Peyer's patch (tissue), 4 donors: ENCODE results near the gene GABPB1. TPM values are rescaled to one million over a fixed set of nuclear protein-coding genes. Genes with fewer than 3 reads are reported as not detected.

Experiments
- DNase-seq, 3 donors: peaks; one replicate each; pipeline ENCODE4 v3.0.0-alpha.2; 2017 to 2019
- H3K27ac ChIP-seq, 4 donors: fragments of 200-600 bp; sonication (generic); one replicate each; pipeline ENCODE4 v1.5.1; 2016 to 2019
- H3K27me3 ChIP-seq, 2 donors: fragments of 200-600 bp; sonication (generic); one replicate each; pipeline ENCODE4 v1.5.1; 2019
- H3K36me3 ChIP-seq, 3 donors: fragments of 200-600 bp; sonication (generic); one replicate each; pipeline ENCODE4 v1.5.1; 2016 to 2019
- H3K4me1 ChIP-seq, 4 donors: fragments of 200-600 bp; sonication (generic); one replicate each; pipeline ENCODE4 v1.5.1; 2016 to 2019
- H3K4me3 ChIP-seq, 4 donors: fragments of 200-600 bp; sonication (generic); 1 replicate in 3 of 4; 2 replicates in 1 of 4; pipeline ENCODE4 v1.5.1; 2016 to 2019; ENCODE audit warnings: mild to moderate bottlenecking in 1 of 4
- H3K9me3 ChIP-seq, 4 donors: fragments of 200-600 bp; sonication (generic); one replicate each; pipeline ENCODE4 v1.5.1; 2016 to 2019; ENCODE audit warnings: mild to moderate bottlenecking in 1 of 4
- POLR2A ChIP-seq, 2 donors: fragments of 450-650 bp; IDR thresholded peaks; one replicate each; pipeline ENCODE4 v1.5.1; 2017; ENCODE audit warnings: antibody characterized with exemption in 2 of 2, mild to moderate bottlenecking in 2 of 2, moderate library complexity in 2 of 2
- total RNA-seq, 4 donors: library from RNA; depleted of rRNA; stranded (reverse); fragments of >200 nt; gene quantifications; one replicate each; pipeline ENCODE4 v1.1.0, GENCODE V29; 2016
- TF ChIP-seq, protein P1 (sequence below), 6 experiments: fragments of 450-650 bp in 4 of 6; fragments of 200-600 bp in 2 of 6; sonication (generic) in 1 of 6; IDR thresholded peaks; one replicate each; pipeline ENCODE4 v1.5.1; 2017 to 2019; ENCODE audit warnings: antibody characterized with exemption in 6 of 6, mild to moderate bottlenecking in 3 of 6, moderate library complexity in 1 of 6

The GABPB1 gene
- total RNA-seq, 4 donors from 2014 or later = 13.8 to 16.3 (median 15.7) TPM

DNA sequence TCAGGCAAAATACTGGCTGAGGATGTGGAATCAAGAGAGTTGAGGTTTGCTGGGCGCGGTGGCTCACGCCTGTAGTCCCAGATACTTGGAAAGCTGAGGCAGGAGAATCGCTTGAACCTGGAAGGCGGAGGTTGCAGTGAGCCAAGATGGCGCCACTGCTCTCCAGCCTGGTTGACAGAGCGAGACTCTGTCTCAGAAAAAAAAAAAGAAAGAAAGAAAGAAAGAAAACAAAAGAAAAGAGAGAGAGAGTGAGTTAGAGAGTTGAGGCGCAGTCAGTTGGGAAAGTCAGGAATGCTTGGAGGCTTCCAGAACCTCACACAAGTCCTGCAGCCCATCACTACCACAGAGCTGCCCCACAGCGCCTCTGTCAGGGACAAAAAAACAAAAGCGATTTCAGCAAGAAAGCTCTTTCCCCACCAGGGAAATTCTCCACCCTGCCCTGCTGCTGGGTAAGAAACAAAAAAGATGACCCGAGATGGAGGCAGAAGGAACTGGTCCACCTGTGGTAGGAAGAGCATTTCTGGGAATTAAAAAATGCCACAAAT is 103.3 kb downstream of the GABPB1 start:
- Histone ChIP-seq H3K4me1 (peaks cover 0 to 9% (median 5%) of the 10 kb centered on the region in 4 donors), H3K36me3 (no peaks in the 10 kb centered on the region), H3K4me3 (no peak overlapping the region), H3K27ac (no peak overlapping the region), H3K9me3 (no peaks in the 10 kb centered on the region), H3K27me3 (no peaks in the 10 kb centered on the region)
- no peak for TF ChIP-seq POLR2A (IDR thresholded peaks at IDR 0.05)
- DNase-seq = no peak

DNA sequence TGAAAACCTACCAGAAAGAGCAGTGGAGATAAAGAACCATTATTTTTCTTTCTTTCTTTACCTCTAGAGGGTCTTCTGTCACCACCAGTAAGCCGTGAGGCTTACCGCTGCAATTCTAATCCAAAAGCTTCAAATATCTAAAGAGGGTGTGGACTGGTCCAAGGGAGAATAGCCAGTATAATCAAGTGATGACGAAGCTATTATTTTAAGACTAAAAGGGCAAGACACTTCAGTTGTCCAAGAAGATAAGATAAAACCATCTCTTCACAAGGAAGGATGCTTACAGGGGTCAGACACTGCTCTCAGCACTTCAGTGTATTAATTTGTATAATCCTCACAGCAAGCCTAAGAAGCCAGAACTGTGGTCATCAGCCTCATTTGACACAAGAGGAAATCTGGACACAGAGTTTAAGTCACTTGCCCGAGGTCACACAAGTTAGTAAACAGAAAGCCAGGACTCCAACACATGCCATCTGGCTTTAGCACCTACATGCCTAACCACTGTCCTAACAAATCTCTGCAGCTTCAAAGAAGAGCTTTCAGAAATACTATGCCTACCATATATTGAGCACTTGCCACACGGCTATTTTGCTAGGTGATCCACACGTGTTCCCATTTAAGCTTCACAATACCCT is 104.1 kb downstream of the GABPB1 start:
- peaks cover 0 to 9% (median 5%) of the 10 kb centered on the region in 4 donors for H3K4me1 ChIP-seq
- H3K27ac ChIP-seq = no peak overlapping the region
- TF ChIP-seq, protein P1, sequence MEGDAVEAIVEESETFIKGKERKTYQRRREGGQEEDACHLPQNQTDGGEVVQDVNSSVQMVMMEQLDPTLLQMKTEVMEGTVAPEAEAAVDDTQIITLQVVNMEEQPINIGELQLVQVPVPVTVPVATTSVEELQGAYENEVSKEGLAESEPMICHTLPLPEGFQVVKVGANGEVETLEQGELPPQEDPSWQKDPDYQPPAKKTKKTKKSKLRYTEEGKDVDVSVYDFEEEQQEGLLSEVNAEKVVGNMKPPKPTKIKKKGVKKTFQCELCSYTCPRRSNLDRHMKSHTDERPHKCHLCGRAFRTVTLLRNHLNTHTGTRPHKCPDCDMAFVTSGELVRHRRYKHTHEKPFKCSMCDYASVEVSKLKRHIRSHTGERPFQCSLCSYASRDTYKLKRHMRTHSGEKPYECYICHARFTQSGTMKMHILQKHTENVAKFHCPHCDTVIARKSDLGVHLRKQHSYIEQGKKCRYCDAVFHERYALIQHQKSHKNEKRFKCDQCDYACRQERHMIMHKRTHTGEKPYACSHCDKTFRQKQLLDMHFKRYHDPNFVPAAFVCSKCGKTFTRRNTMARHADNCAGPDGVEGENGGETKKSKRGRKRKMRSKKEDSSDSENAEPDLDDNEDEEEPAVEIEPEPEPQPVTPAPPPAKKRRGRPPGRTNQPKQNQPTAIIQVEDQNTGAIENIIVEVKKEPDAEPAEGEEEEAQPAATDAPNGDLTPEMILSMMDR (IDR thresholded peaks at IDR 0.05) = no peak
- TF ChIP-seq POLR2A (IDR thresholded peaks at IDR 0.05) = no peak
- DNase-seq = no peak
- no peaks in the 10 kb centered on the region for H3K27me3 ChIP-seq
- H3K9me3 ChIP-seq = no peaks in the 10 kb centered on the region
- no peak overlapping the region for H3K4me3 ChIP-seq
- no peaks in the 10 kb centered on the region for H3K36me3 ChIP-seq

DNA sequence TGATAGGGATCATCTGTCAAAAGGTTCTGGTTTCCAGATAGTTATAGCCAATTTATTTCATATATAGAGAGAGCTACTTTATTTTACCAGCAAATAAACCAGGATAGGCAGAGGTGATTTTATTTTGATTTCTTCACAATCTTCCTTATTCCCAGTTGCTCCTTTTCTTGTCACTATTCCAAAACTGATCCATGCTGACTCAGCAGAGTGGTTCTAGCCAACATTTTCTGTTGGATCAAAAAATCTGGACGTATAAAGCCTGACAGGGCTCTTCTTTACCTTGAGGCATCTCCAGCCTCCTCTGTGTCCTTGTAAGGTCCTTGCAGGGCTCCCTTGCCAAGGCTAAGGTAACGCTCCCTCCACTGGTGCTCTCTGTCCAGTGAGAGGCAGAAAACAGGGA is 105.3 kb downstream of the GABPB1 start:
- DNase-seq = no peak
- Histone ChIP-seq H3K9me3 (no peaks in the 10 kb centered on the region), H3K36me3 (no peaks in the 10 kb centered on the region), H3K27me3 (no peaks in the 10 kb centered on the region), H3K4me1 (peaks cover 0 to 9% (median 5%) of the 10 kb centered on the region in 4 donors), H3K4me3 (no peak overlapping the region), H3K27ac (no peak overlapping the region)
- TF ChIP-seq, protein P1 (IDR thresholded peaks at IDR 0.05) = no peak
- no peak for TF ChIP-seq POLR2A (IDR thresholded peaks at IDR 0.05)

DNA sequence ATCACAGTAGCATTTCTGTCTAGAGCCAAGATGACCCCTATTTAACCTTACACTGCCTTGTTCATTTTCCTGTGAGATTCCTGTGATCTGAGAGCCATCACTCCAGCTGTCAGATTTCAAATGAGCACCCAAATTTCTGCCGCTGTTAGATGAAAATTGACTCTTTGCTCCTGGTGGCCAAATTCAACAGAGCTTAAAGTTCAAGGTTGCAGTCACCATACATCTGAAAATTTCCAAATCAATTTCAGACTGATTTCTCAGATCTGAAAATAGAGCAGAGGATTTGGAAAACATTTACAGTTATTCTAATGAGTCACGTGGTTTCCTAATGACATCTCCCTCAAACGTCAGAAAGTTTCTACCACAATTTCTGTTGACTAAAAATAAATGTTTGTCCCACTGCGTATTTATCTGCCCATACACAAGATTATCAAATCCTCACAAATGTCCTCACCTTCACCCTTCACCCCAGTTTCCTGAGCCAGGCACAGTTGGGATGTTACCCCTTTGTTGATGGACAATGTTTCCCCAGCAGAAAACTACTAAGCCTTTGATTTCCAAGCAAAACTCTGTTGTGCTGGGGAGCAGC is 105.9 kb downstream of the GABPB1 start:
- Histone ChIP-seq H3K9me3 (no peaks in the 10 kb centered on the region), H3K4me1 (peaks cover 0 to 9% (median 5%) of the 10 kb centered on the region in 4 donors), H3K4me3 (no peak overlapping the region), H3K27me3 (no peaks in the 10 kb centered on the region), H3K36me3 (no peaks in the 10 kb centered on the region), H3K27ac (no peak overlapping the region)
- DNase-seq = no peak
- TF ChIP-seq POLR2A (IDR thresholded peaks at IDR 0.05) = no peak
- TF ChIP-seq, protein P1 (IDR thresholded peaks at IDR 0.05) = no peak

DNA sequence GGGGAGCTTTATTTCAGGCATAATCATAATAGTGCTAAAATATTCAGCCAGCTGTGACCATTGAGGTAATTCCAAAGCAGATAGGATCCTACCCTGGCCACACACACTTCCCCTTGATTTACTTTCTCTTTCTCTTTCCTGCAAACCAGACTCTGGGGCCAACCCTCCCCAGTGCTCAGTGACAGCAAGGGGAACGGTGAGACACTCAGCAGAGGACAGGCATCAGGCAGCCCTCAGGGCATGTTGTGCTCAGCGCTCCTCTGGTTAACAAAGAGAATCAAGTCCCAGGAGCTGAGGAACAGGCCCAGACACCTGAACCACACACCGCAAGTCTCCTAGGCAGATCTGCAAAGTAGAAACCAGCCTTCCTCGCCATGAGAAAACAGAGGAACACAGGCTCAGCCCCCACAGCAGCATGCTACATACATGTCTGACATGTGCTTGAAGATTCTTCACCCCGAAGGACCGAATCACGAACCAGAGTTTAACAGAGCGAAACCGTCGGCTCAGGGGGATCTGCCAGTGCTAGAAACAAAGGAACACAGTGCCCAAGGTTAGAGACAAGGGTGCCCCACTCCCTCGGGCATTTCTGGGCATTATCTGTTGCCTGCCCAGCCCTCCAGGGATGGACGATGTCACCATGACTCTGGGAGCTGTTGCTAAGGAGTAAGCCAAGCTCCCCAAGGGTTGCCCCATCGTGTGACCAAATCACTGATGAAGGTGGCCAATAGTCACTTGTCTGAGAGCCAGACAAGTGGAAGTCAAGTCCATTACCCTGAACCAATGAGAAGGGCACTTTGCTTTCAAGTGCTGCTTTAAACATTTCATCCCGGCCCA is 107.0 kb downstream of the GABPB1 start:
- TF ChIP-seq, protein P1 (IDR thresholded peaks at IDR 0.05) = no peak
- TF ChIP-seq POLR2A (IDR thresholded peaks at IDR 0.05) = no peak
- no peaks in the 10 kb centered on the region for H3K36me3 ChIP-seq
- DNase-seq = peak in 2 of 3 donors; percentile 72 to 79
- peak overlapping the region in 1 of 4 donors; percentile 25 for H3K4me3 ChIP-seq
- H3K27ac ChIP-seq = peak overlapping the region in 3 of 4 donors; percentile 49 to 66 (median 58)
- H3K9me3 ChIP-seq = no peaks in the 10 kb centered on the region
- H3K4me1 ChIP-seq = peaks cover 0 to 9% (median 5%) of the 10 kb centered on the region in 4 donors
- H3K27me3 ChIP-seq = no peaks in the 10 kb centered on the region
